ENCODE measurements around the gene SSTR3. TPM values are rescaled to one million over a fixed set of nuclear protein-coding genes. Genes with fewer than 3 reads are reported as not detected.

The SSTR3 gene
- total RNA-seq, 2 experiments from 2014 or later = 3.4 to 3.9 TPM

DNA sequence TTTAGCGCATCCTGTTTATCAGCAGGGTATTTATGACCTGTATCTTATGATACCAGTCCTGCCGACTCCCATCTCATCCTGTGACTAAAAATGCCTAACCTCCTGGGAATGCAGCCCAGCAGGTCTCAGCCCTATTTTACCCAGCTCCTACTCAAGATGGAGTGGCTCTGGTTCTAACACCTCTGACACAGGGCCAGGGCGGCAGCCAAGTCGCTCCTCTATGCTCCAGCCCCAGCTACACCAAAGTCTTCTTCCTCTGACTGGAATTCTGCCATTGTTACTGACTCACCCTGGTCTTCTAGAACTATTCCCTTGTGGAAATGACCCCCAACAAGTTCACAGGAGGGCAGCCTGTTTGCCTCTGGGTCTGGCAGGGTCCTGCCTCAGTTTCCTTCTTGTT, 16.4 kb downstream of the SSTR3 start:
- peaks cover 52% of the 10 kb centered on the region for H3K4me1 Mint-ChIP-seq
- POLR2A ChIA-PET = interaction anchor here (1.5 to 5.2 kb wide), 2 partner anchors 34 to 116 kb away, joined by 3 to 43 read pairs; no protein-coding TSS in a partner anchor
- peaks cover 8% of the 10 kb centered on the region for H3K36me3 Mint-ChIP-seq (ENCODE audit: low read depth)

DNA sequence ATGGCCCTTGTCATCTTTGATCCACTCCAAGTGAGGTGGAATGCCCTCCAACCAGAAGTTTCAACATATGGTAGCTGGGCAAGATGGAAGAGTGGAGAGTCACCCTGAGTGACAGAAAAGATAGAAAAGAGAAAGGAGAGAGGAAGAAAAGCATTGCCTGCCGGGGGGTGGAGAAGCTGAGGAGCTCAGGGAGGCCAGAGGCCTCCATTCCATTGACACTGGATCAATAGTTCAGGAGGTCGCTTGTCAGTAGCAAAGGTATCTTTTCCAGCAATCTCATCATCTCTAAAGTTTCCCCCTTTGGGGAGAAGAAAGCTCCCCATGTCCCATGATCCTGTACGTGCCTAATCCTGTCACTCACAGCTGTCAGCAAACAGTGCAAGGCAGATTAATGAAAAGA, 17.5 kb downstream of the SSTR3 start:
- POLR2A ChIA-PET = interaction anchor here (1.3 to 2.9 kb wide), 5 partner anchors 17 to 49 kb away, joined by 4 to 12 read pairs (median 4); partner anchors contain the start of genes IL2RB and RAC2
- Mint-ChIP-seq H3K4me1 (peaks cover 44% of the 10 kb centered on the region), H3K4me3 (no peak overlapping the region), H3K9me3 (no peaks in the 10 kb centered on the region), H3K36me3 (ENCODE audit: low read depth) (peaks cover 14% of the 10 kb centered on the region), H3K27me3 (no peaks in the 10 kb centered on the region), H3K27ac (no peak overlapping the region)
- no peak for DNase-seq
- CTCF ChIA-PET = interaction anchor here (1.5 to 4.0 kb wide), 2 partner anchors 29 to 118 kb away, joined by 4 to 17 read pairs; no protein-coding TSS in a partner anchor

More for the DNA sequence above, 16.4 kb downstream of the SSTR3 start:
- CTCF ChIA-PET = interaction anchor here (1.5 kb wide), 1 partner anchor 119 kb away, joined by 4 read pairs; no protein-coding TSS in a partner anchor
- no peak for DNase-seq
- Mint-ChIP-seq H3K4me3 (no peak overlapping the region), H3K27ac (no peak overlapping the region), H3K27me3 (no peaks in the 10 kb centered on the region), H3K9me3 (no peaks in the 10 kb centered on the region)

- peaks cover 16% of the 10 kb centered on the region for H3K36me3 Mint-ChIP-seq (ENCODE audit: low read depth)
- no peaks in the 10 kb centered on the region for H3K27me3 Mint-ChIP-seq
- H3K9me3 Mint-ChIP-seq = no peaks in the 10 kb centered on the region
- H3K4me1 Mint-ChIP-seq = peaks cover 46% of the 10 kb centered on the region
- H3K4me3 Mint-ChIP-seq = no peak overlapping the region
- H3K27ac Mint-ChIP-seq = peak overlapping the region; percentile 64
- peak; percentile 44 for DNase-seq
- POLR2A ChIA-PET = interaction anchor here (0.7 to 3.0 kb wide), 12 partner anchors 10 to 114 kb away, joined by 3 to 13 read pairs (median 4); partner anchors contain the start of genes IL2RB and RAC2
- CTCF ChIA-PET = interaction anchor here (0.8 to 4.0 kb wide), 4 partner anchors 28 to 418 kb away, joined by 3 to 17 read pairs (median 4); partner anchors contain the start of gene IFT27
These were observed 18.6 kb downstream of the SSTR3 start for GRCh38 chr22:37193629-37194191.

GRCh38 chr22:37192741-37193140, 19.5 kb downstream of the SSTR3 start:
- Mint-ChIP-seq H3K36me3 (ENCODE audit: low read depth) (peaks cover 16% of the 10 kb centered on the region), H3K4me3 (no peak overlapping the region), H3K9me3 (no peaks in the 10 kb centered on the region), H3K27ac (no peak overlapping the region), H3K4me1 (peaks cover 47% of the 10 kb centered on the region), H3K27me3 (no peaks in the 10 kb centered on the region)
- ChIA-PET POLR2A (interaction anchor here (1.1 to 3.0 kb wide), 6 partner anchors 27 to 113 kb away, joined by 4 to 13 read pairs (median 7); partner anchors contain the start of genes IL2RB and RAC2), CTCF (interaction anchor here (4.0 kb wide), 1 partner anchor 27 kb away, joined by 17 read pairs; no protein-coding TSS in a partner anchor)
- no peak for DNase-seq

DNA sequence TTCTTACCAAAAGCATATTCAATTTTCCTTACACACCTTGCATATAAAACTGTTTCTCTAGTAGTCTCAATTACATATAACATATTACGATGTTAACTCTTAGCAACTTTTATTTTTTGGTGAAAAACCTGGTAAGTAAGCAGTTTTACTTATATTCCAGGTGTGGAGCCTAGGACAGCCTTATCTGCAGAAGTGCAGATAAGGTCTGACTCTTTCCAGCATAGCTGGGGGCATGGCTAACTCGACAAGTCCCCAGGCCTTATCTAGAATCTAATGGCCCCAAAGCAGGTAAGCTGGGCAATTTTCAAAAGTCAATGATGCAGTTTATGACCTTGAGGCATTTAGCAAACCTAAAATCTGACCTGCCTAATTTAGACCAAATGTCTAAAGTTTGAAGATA, 20.1 kb downstream of the SSTR3 start:
- Mint-ChIP-seq H3K4me3 (no peak overlapping the region), H3K27ac (no peak overlapping the region), H3K36me3 (ENCODE audit: low read depth) (peaks cover 16% of the 10 kb centered on the region), H3K27me3 (no peaks in the 10 kb centered on the region), H3K9me3 (no peaks in the 10 kb centered on the region), H3K4me1 (peaks cover 47% of the 10 kb centered on the region)
- ChIA-PET CTCF (interaction anchor here (1.0 to 4.0 kb wide), 5 partner anchors 8 to 148 kb away, joined by 3 to 17 read pairs (median 3); partner anchors contain the start of gene KCTD17), POLR2A (interaction anchor here (1.4 to 3.0 kb wide), 3 partner anchors 26 to 43 kb away, joined by 3 to 13 read pairs (median 12); partner anchors contain the start of gene IL2RB)
- DNase-seq = no peak

DNA sequence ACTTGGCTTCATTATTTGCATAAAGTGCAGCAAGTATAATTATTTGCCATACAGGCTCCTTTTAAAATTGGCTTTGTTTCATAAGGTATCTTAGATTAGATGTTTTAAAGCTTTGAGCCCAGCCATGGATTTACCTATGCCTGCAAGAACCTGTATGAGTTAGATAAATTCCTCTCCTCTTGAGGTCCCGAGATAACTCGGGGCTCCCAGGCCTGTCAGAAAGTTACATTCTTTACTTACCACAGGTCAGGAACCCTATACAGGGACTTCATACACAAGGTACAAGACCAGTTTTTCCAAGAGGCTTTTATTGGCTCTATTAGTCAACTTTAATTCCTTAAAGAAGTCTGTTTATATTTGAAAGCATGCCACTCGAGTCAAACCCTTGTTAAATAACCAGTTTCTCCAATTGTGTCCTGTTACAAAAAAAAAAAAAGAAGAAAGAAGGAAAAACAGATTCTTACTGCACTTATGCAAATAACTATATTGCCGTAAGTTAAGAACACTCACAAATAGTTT, 22.0 kb downstream of the SSTR3 start:
- POLR2A ChIA-PET = interaction anchor here (1.2 kb wide), 1 partner anchor 41 kb away, joined by 3 read pairs; no protein-coding TSS in a partner anchor
- Mint-ChIP-seq H3K27me3 (no peaks in the 10 kb centered on the region), H3K27ac (no peak overlapping the region)

DNA sequence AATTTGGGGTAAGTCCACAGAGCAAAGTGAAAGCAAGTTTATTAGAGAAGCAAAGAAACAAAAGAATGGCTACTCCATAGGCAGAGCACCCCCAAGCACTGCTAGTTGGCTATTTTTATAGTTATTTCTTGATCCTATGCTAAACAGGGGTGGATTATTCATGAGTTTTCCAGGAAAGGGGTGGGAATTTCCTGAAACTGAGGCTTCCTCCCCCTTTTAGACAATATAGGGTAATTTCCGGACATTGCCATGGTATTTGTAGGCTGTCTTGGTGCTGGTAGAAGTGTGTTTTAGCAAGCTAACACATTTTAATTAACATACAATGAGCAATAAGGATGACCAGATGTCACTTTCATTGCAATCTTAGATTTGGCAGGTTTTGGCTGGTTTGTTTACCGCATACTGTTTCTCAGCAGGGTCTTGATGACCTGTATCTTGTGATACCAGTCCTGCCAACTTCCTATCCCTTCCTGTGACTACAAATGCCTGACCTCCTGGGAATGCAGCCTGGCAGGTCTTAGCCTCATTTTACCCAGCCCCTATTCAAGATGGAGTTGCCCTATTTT, 23.3 kb downstream of the SSTR3 start:
- Mint-ChIP-seq H3K9me3 (no peaks in the 10 kb centered on the region), H3K4me3 (no peak overlapping the region), H3K27me3 (no peaks in the 10 kb centered on the region), H3K36me3 (ENCODE audit: low read depth) (peaks cover 16% of the 10 kb centered on the region), H3K27ac (no peak overlapping the region), H3K4me1 (peaks cover 54% of the 10 kb centered on the region)
- no peak for DNase-seq
- CTCF ChIA-PET = no interaction called here
- POLR2A ChIA-PET = interaction anchor here (1.1 kb wide), 1 partner anchor 22 kb away, joined by 3 read pairs; no protein-coding TSS in a partner anchor

More for the DNA sequence above, 22.0 kb downstream of the SSTR3 start:
- Mint-ChIP-seq H3K36me3 (ENCODE audit: low read depth) (peaks cover 16% of the 10 kb centered on the region), H3K4me3 (no peak overlapping the region), H3K9me3 (no peaks in the 10 kb centered on the region), H3K4me1 (peaks cover 61% of the 10 kb centered on the region)
- CTCF ChIA-PET = no interaction called here
- no peak for DNase-seq

GRCh38 chr22:37187891-37188761, 24.2 kb downstream of the SSTR3 start, which contains the start of gene C1QTNF6:
C1QTNF6 (minus strand) TSS chr22:37188247; CDS start chr22:37188213, 34 bp downstream.
- Mint-ChIP-seq H3K4me1 (peaks cover 52% of the 10 kb centered on the region), H3K27ac (no peak within 1 kb of the TSS), H3K4me3 (no peak within 1 kb of the TSS), H3K27me3 (no peaks in the 10 kb centered on the region), H3K36me3 (ENCODE audit: low read depth) (peaks cover 15% of the 10 kb centered on the region), H3K9me3 (no peaks in the 10 kb centered on the region)
- ChIA-PET CTCF (interaction anchor here (1.5 to 1.9 kb wide), 2 partner anchors 10 to 21 kb away, joined by 3 to 4 read pairs; no protein-coding TSS in a partner anchor), POLR2A (interaction anchor here (0.7 to 2.6 kb wide), 5 partner anchors 10 to 66 kb away, joined by 3 to 9 read pairs (median 3); no protein-coding TSS in a partner anchor)
- DNase-seq = no peak

DNA sequence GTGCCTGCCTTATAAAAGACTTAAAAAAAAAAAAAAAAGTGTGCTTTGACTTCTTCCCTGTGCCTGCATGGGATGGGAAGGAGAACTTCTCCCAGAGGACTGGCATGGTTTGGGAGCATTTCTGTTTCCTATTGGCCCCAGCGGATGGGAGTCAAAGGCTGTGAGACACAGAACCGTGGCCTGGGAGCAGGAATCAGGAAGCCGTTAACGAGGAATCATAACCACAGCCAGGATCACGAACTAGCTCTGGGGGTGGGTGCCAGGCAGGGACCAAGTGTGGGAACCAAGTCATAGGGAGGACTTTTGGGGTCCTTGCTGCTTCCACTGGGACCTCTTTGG, 24.8 kb downstream of the SSTR3 start:
- Mint-ChIP-seq H3K27ac (no peak overlapping the region), H3K9me3 (no peaks in the 10 kb centered on the region), H3K27me3 (no peaks in the 10 kb centered on the region), H3K4me1 (peaks cover 46% of the 10 kb centered on the region), H3K4me3 (no peak overlapping the region), H3K36me3 (ENCODE audit: low read depth) (peaks cover 9% of the 10 kb centered on the region)
- no peak for DNase-seq
- POLR2A ChIA-PET = interaction anchor here (0.7 to 2.6 kb wide), 6 partner anchors 10 to 66 kb away, joined by 3 to 9 read pairs (median 3); no protein-coding TSS in a partner anchor
- CTCF ChIA-PET = interaction anchor here (1.2 to 1.9 kb wide), 5 partner anchors 11 to 40 kb away, joined by 3 to 5 read pairs (median 3); no protein-coding TSS in a partner anchor

DNA sequence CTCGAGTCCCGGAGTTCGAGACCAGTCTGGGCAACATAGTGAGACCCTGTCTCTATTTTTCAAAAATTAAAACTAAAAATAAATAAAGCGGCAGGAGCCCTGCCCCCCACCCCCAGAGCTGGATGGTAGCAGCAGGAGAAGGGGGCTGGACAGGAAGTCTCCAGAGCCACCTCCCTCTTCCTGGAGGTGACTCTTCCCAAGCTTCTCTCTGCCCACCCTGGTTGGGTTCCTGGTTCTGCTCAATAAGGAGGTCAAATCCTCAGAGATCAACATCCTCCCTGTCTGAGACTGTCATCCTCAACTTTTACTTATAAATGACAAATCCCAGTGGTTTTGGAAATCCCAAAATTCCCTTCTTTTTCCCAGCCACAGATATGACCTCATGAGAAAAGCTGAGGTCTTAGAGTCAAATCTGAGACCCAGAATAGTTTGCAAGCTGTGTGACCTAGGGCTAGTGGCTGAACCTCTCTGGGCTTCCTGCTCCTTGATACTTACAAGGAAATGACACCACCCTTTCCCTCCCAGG, 25.2 kb downstream of the SSTR3 start:
- Mint-ChIP-seq H3K27me3 (no peaks in the 10 kb centered on the region), H3K4me1 (peaks cover 46% of the 10 kb centered on the region)
- POLR2A ChIA-PET = interaction anchor here (0.9 to 2.6 kb wide), 8 partner anchors 9 to 65 kb away, joined by 3 to 9 read pairs (median 4); no protein-coding TSS in a partner anchor

GRCh38 chr22:37186228-37186996, 25.9 kb downstream of the SSTR3 start:
- Mint-ChIP-seq H3K27ac (peak overlapping the region; percentile 72), H3K36me3 (ENCODE audit: low read depth) (peaks cover 8% of the 10 kb centered on the region), H3K27me3 (no peaks in the 10 kb centered on the region), H3K9me3 (no peaks in the 10 kb centered on the region), H3K4me3 (peak overlapping the region; percentile 39), H3K4me1 (peaks cover 47% of the 10 kb centered on the region)
- ChIA-PET POLR2A (interaction anchor here (1.0 to 2.6 kb wide), 7 partner anchors 9 to 64 kb away, joined by 3 to 9 read pairs (median 5); no protein-coding TSS in a partner anchor), CTCF (interaction anchor here (1.2 to 1.9 kb wide), 5 partner anchors 12 to 39 kb away, joined by 3 to 5 read pairs (median 3); no protein-coding TSS in a partner anchor)
- DNase-seq = peak; percentile 43

More for the DNA sequence above, 25.2 kb downstream of the SSTR3 start:
- peak overlapping the region; percentile 72 for H3K27ac Mint-ChIP-seq
- no peak for DNase-seq
- H3K36me3 Mint-ChIP-seq (ENCODE audit: low read depth) = peaks cover 8% of the 10 kb centered on the region
- H3K4me3 Mint-ChIP-seq = no peak overlapping the region
- CTCF ChIA-PET = interaction anchor here (1.2 to 1.9 kb wide), 5 partner anchors 11 to 40 kb away, joined by 3 to 5 read pairs (median 3); no protein-coding TSS in a partner anchor
- no peaks in the 10 kb centered on the region for H3K9me3 Mint-ChIP-seq

Measured in activated CD4-positive, alpha-beta memory T cell treated with anti-CD3 and anti-CD28 coated beads, Interleukin-2, amount 10 ng/mL, durations not matched to agents 7 days and 5 days (primary cell).